BE2C (cell line): ENCODE results near the gene CHD5.

ENCODE experiments used
- DNase-seq: peaks from one replicate; pipeline ENCODE4 v3.0.0-alpha.2; 2020
- H3K27me3 ChIP-seq: fragments of 250-450 bp; sonication (Bioruptor Pico); 2 replicates; pipeline ENCODE4 v1.5.1; 2020; ENCODE audit warnings: mild to moderate bottlenecking
- H3K36me3 ChIP-seq: fragments of 250-450 bp; sonication (Bioruptor Pico); 2 replicates; pipeline ENCODE4 v1.5.1; 2020; ENCODE audit warnings: mild to moderate bottlenecking
- H3K4me1 ChIP-seq: fragments of 250-450 bp; sonication (Bioruptor Pico); 2 replicates; pipeline ENCODE4 v1.5.1; 2020
- H3K4me3 ChIP-seq: 2 replicates; pipeline ENCODE4 v1.5.1; 2011; ENCODE audit warnings: low read depth, low read length
- H3K9me3 ChIP-seq: fragments of 250-450 bp; sonication (Bioruptor Pico); 2 replicates; pipeline ENCODE4 v1.5.1; 2020
- TF ChIP-seq, protein P1 (sequence below): IDR thresholded peaks from 2 replicates; pipeline ENCODE4 v1.5.1; 2012; ENCODE audit warnings: mild to moderate bottlenecking, low read depth, low read length

Gene CHD5

DNA sequence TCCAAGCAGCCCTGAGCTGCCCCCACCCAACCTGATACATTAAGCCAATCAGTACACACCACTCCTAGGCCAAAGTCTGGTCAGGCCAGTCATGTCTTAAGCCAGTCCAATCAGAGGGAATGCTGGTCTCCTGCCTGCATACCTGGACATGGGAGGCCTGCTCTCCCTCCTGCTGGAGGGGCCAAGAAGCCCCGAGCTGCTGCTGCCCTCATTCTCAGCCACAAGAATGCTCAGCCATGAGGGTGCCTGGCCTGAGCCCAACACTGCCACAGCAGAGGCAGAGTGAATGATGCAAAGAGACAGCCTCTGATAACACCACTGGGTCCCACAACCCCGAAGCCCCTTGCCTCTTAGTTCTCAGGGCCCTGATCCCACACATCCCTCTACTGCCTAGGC is 23.0 kb downstream of the CHD5 start:
- no peaks in the 10 kb centered on the region for H3K9me3 ChIP-seq
- H3K36me3 ChIP-seq, result no peaks in the 10 kb centered on the region
- DNase-seq, result no peak
- H3K4me1 ChIP-seq, result no peaks in the 10 kb centered on the region; the same call in 1 of the 2 replicates
- H3K4me3 ChIP-seq, result no peak overlapping the region
- no peaks in the 10 kb centered on the region for H3K27me3 ChIP-seq
- TF ChIP-seq, protein P1, sequence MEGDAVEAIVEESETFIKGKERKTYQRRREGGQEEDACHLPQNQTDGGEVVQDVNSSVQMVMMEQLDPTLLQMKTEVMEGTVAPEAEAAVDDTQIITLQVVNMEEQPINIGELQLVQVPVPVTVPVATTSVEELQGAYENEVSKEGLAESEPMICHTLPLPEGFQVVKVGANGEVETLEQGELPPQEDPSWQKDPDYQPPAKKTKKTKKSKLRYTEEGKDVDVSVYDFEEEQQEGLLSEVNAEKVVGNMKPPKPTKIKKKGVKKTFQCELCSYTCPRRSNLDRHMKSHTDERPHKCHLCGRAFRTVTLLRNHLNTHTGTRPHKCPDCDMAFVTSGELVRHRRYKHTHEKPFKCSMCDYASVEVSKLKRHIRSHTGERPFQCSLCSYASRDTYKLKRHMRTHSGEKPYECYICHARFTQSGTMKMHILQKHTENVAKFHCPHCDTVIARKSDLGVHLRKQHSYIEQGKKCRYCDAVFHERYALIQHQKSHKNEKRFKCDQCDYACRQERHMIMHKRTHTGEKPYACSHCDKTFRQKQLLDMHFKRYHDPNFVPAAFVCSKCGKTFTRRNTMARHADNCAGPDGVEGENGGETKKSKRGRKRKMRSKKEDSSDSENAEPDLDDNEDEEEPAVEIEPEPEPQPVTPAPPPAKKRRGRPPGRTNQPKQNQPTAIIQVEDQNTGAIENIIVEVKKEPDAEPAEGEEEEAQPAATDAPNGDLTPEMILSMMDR, result no peak

DNA sequence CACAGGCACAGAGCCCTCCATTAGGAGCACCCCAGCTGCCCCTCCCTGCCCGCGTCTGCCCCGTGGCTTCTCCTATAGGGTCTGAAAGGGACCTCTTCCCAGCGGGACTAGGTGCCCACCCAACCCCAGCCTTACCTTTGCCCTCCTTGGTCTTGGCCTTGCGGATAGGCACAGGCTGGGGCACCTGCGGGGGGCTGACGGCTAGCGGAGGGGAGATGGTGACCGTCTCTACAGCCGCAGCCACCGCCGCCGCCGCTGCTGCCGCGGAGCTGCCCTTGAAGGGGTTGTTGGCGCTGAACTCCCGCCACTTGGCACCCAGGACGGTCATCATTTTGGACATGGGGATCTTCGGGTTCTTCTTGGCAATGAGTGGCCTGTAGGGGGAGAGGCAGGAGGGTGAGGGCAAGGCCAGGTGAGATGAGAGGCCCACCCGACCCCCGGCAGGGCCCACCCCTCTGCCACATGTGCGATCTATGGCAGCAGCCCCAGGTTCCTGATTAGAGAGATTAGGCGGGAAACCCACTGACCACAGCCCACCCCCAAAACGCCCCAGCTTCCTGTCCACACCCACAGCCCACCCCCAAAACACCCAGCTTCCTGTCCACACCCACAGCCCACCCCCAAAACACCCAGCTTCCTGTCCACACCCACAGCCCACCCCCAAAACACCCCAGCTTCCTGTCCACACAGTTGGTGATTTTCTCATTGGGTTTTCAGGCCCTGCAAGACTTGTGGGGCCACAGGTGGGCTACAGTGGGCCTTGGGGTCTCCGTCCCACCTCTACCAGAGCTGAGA is 25.4 kb downstream of the CHD5 start:
- Histone ChIP-seq H3K9me3 (no peaks in the 10 kb centered on the region), H3K27me3 (no peaks in the 10 kb centered on the region), H3K4me1 (no peaks in the 10 kb centered on the region), H3K4me3 (no peak overlapping the region), H3K36me3 (no peaks in the 10 kb centered on the region)
- no peak for DNase-seq
- TF ChIP-seq, protein P1, result no peak

DNA sequence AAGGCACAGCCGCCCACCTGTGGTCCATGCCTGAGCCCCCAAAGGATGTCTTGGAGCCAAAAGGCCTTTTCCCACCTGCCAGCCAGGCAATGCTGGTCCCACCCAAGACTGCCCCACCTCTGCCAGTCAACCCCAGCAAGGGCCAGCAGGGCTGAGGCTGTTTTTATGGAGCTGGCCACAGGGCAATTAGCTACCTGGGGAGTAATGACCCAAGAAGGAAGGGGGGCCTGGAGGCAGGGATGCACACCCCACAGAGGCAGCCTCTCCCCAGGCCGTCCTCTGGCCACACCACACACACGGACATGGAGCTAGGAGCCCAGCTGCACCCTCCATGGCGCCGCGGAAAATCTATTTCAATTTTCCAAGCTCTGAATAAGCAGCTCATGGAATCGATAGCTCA is 27.2 kb downstream of the CHD5 start:
- Histone ChIP-seq H3K4me1 (no peaks in the 10 kb centered on the region), H3K4me3 (no peak overlapping the region), H3K9me3 (no peaks in the 10 kb centered on the region), H3K36me3 (no peaks in the 10 kb centered on the region), H3K27me3 (no peaks in the 10 kb centered on the region)
- TF ChIP-seq, protein P1, result no peak
- DNase-seq, result no peak

DNA sequence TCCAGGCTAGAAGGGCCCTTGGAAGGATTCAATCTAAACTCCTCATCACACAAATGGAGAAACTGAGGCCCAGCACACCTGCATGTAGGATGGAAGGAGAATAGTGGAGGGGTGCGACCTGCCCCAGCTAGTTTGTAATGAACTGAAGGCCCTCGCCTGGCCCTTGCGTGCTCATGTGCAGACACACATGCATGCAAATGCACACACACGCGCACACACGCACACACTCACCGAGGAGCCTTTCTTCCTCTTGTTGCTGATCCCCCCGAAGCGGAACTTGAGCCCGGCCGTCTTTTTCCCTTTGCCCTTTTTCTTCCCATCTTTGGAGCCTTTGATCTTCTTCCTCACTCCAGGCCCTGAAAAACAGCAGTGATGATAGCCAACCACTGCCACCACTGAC is 27.9 kb downstream of the CHD5 start:
- Histone ChIP-seq H3K36me3 (no peaks in the 10 kb centered on the region), H3K4me3 (no peak overlapping the region), H3K27me3 (no peaks in the 10 kb centered on the region), H3K9me3 (no peaks in the 10 kb centered on the region), H3K4me1 (no peaks in the 10 kb centered on the region)
- TF ChIP-seq, protein P1, result no peak
- DNase-seq, result no peak

DNA sequence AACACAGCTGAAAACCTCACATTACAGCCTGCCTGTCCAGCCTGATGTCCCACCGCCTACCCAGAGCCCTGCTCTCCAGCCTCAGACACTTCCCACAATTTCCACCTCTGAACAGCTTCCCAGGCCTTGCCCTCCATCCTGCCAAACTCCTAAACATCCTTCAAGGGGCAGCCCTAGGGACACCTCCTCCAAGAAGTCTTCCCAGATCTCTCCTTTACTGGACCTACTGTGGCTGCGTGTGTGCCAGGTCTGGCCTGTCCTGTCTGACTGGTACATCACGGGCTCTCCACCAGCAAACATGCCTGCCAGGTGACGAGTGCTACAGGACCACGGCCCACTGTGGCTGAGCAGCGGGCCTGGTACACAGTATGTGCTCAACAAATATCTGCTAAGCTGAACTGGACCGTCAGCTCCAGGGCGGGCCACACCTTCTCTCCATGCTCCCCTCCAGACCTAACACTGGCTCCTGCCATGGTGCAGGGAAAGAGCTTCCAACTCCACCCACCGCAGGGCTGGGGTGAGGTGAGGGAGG is 28.8 kb downstream of the CHD5 start:
- no peaks in the 10 kb centered on the region for H3K4me1 ChIP-seq

More for the DNA sequence above, 28.8 kb downstream of the CHD5 start:
- H3K4me3 ChIP-seq, result no peak overlapping the region
- no peaks in the 10 kb centered on the region for H3K9me3 ChIP-seq
- no peak for DNase-seq
- no peaks in the 10 kb centered on the region for H3K36me3 ChIP-seq
- H3K27me3 ChIP-seq, result no peaks in the 10 kb centered on the region
- TF ChIP-seq, protein P1, result no peak
